ENCODE results near the gene GPRC5B. TPM values are rescaled to one million over a fixed set of nuclear protein-coding genes. Genes with fewer than 3 reads are reported as not detected.

The GPRC5B gene
- polyA plus RNA-seq, 2 of the 4 experiments (the other 2 are of a cell fraction): 12.8 to 19.1 TPM

DNA sequence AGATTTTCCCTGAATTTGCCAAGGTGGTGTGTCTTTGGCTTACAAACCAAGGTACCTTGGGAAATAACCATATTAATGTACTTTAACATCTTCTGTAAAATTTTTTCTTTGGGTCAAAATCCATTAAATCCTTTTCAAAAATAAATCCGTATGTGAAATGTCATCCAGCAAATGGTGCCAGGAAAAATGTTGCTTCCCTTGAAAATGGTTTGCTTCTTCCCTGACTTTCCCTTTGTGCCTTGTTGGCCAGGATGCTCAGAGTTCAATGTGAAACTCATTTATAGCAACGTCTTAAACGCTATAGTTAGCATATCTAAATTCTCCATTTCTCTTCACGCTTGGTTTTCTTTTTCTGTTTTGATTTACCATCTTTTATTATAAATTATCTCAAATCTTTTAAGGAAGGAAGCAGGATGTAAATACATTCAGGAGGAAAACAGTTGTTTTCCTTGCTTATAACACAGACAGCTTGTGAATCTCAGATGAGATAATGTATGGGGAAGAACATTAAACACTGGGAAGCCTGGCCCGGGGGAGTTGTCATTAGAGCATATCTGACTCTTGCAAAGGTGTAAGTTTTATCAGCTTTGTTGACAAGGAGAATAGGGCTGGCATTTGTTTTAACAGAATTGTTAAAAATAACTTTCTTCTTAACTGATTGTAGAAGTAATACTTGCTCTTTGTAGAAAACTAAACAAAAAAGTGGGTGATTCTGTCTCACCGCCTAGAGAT is 42.1 kb downstream of the GPRC5B start:
- ATAC-seq: no peak
- H3K27ac ChIP-seq: no peak overlapping the region
- no peaks in the 10 kb centered on the region for H3K9me3 ChIP-seq
- POLR2A ChIA-PET: no interaction called here
- FAIRE-seq: no peak
- H3K4me1 ChIP-seq: peaks cover 10% of the 10 kb centered on the region
- no peak for DNase-seq (ENCODE audit: low read depth in 1 of 2, low spot score in 1 of 2)
- CTCF ChIA-PET: interaction anchor here (1.3 kb wide), 1 partner anchor 11 kb away, joined by 4 read pairs; no protein-coding TSS in a partner anchor
- H3K4me2 ChIP-seq: no peak overlapping the region
- H3K4me3 ChIP-seq: no peak overlapping the region
- 78% methylated on average over 6 of the region's 6 CpGs for WGBS (ENCODE audit: missing lambda C conversion rate)
- TF ChIP-seq RAD21 (conservative IDR thresholded peaks at IDR 0.05 in 1 of 2, IDR thresholded peaks at IDR 0.05 in 1 of 2) (no peak), CHD2 (IDR thresholded peaks at IDR 0.05; ENCODE audit: low read length, partially characterized antibody) (no peak), POLR2AphosphoS2 (conservative IDR thresholded peaks at IDR 0.05; ENCODE audit: low read length) (no peak), SREBF2 (IDR thresholded peaks at IDR 0.05) (no peak), HOXB13 (CRISPR knock-in tag; IDR thresholded peaks at IDR 0.05; ENCODE audit: low read depth) (no peak), HOXA7 (CRISPR knock-in tag; IDR thresholded peaks at IDR 0.05) (no peak), HEYL (CRISPR knock-in tag; IDR thresholded peaks at IDR 0.05) (no peak), NR3C1 (IDR thresholded peaks at IDR 0.05) (no peak), CEBPB (IDR thresholded peaks at IDR 0.05) (no peak), HDAC2 (IDR thresholded peaks at IDR 0.05) (no peak), NFE2L2 (conservative IDR thresholded peaks at IDR 0.05; ENCODE audit: low read length) (no peak), TFCP2L1 (CRISPR knock-in tag; IDR thresholded peaks at IDR 0.05) (no peak)
- TF ChIP-seq, protein P1, sequence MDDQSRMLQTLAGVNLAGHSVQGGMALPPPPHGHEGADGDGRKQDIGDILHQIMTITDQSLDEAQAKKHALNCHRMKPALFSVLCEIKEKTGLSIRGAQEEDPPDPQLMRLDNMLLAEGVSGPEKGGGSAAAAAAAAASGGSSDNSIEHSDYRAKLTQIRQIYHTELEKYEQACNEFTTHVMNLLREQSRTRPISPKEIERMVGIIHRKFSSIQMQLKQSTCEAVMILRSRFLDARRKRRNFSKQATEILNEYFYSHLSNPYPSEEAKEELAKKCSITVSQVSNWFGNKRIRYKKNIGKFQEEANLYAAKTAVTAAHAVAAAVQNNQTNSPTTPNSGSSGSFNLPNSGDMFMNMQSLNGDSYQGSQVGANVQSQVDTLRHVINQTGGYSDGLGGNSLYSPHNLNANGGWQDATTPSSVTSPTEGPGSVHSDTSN (IDR thresholded peaks at IDR 0.05): no peak
- TF ChIP-seq, protein P2, sequence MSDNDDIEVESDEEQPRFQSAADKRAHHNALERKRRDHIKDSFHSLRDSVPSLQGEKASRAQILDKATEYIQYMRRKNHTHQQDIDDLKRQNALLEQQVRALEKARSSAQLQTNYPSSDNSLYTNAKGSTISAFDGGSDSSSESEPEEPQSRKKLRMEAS (IDR thresholded peaks at IDR 0.05): no peak

DNA sequence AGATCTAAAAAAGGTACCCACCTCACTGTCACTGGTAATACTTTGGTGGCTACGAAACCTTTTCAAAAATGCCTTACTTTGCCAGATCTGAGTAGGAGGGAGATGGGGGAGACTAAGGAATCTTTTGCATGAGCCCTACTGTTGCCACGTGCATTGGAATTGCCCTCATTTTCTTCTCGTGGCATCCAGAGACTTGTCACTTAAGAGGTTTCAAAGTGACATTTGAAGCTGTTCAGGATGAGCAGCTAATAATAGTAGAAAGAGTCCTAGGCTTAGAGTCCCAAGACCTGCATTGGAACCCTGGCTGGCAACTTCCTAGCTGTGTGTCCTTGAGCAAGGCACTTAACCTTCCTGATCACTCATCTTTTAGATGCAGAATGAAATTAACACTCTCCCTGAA is 43.5 kb downstream of the GPRC5B start:
- no peak for DNase-seq (ENCODE audit: low read depth in 1 of 2, low spot score in 1 of 2)
- H3K4me1 ChIP-seq: peaks cover 10% of the 10 kb centered on the region
- H3K27ac ChIP-seq: no peak overlapping the region
- no peak overlapping the region for H3K4me3 ChIP-seq
- ChIA-PET POLR2A (no interaction called here), CTCF (interaction anchor here (0.6 to 1.8 kb wide), 2 partner anchors 10 to 258 kb away, joined by 3 to 4 read pairs; no protein-coding TSS in a partner anchor)
- FAIRE-seq: no peak
- no peak overlapping the region for H3K4me2 ChIP-seq
- 90% methylated on average over 3 of the region's 3 CpGs for WGBS (ENCODE audit: missing lambda C conversion rate)
- TF ChIP-seq HOXB13 (CRISPR knock-in tag; IDR thresholded peaks at IDR 0.05; ENCODE audit: low read depth) (no peak), SMC3 (IDR thresholded peaks at IDR 0.05) (no peak)
- TF ChIP-seq, protein P3, sequence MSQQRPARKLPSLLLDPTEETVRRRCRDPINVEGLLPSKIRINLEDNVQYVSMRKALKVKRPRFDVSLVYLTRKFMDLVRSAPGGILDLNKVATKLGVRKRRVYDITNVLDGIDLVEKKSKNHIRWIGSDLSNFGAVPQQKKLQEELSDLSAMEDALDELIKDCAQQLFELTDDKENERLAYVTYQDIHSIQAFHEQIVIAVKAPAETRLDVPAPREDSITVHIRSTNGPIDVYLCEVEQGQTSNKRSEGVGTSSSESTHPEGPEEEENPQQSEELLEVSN (IDR thresholded peaks at IDR 0.05; ENCODE audit: borderline replicate concordance, low read depth): no peak
- no peak for ATAC-seq
- no peaks in the 10 kb centered on the region for H3K9me3 ChIP-seq

DNA sequence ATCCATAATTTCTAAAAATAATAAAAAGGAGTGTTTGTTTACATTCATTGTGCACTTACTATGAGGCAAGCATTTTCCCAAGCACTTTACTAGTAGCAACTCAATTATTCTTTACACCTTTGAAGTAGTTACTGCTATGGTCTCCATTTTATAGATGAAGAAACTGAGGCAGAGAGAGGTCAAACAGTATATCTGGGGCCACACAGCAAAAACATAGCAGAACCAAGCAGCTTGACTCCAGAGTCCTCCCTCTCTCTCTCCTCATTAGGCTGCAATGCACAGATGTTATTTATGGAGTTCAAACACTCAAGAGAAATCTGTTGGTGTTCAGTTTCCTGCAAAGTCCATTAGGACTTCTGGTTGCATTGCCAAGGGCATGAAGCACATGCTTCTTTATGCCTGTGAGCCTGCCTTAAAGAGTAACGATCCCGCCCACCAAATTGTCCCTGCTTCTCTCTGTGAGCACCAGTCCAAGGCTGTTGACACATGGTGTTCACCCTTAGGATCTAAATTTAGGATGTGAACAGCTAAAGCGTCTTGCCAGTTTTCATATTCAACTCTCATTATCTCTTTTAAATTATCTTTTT is 44.0 kb downstream of the GPRC5B start:
- Histone ChIP-seq H3K4me1 (peaks cover 9% of the 10 kb centered on the region), H3K27ac (no peak overlapping the region), H3K9me3 (no peaks in the 10 kb centered on the region), H3K4me3 (no peak overlapping the region), H3K4me2 (no peak overlapping the region)
- ATAC-seq: no peak
- TF ChIP-seq ESRRA (IDR thresholded peaks at IDR 0.05; ENCODE audit: borderline replicate concordance, low read length) (no peak), GATA3 (IDR thresholded peaks at IDR 0.05; ENCODE audit: borderline replicate concordance) (no peak), JUNB (IDR thresholded peaks at IDR 0.05) (no peak), TFCP2L1 (CRISPR knock-in tag; IDR thresholded peaks at IDR 0.05) (no peak), CHD2 (IDR thresholded peaks at IDR 0.05; ENCODE audit: low read length, partially characterized antibody) (no peak), MAFK (IDR thresholded peaks at IDR 0.05; ENCODE audit: partially characterized antibody) (no peak), PHF8 (IDR thresholded peaks at IDR 0.05; ENCODE audit: borderline replicate concordance, low read depth) (no peak)
- TF ChIP-seq, protein P3 (IDR thresholded peaks at IDR 0.05; ENCODE audit: borderline replicate concordance, low read depth): no peak
- TF ChIP-seq, protein P4, sequence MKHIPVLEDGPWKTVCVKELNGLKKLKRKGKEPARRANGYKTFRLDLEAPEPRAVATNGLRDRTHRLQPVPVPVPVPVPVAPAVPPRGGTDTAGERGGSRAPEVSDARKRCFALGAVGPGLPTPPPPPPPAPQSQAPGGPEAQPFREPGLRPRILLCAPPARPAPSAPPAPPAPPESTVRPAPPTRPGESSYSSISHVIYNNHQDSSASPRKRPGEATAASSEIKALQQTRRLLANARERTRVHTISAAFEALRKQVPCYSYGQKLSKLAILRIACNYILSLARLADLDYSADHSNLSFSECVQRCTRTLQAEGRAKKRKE (CRISPR knock-in tag; IDR thresholded peaks at IDR 0.05; ENCODE audit: low read depth): no peak
- TF ChIP-seq, protein P5, sequence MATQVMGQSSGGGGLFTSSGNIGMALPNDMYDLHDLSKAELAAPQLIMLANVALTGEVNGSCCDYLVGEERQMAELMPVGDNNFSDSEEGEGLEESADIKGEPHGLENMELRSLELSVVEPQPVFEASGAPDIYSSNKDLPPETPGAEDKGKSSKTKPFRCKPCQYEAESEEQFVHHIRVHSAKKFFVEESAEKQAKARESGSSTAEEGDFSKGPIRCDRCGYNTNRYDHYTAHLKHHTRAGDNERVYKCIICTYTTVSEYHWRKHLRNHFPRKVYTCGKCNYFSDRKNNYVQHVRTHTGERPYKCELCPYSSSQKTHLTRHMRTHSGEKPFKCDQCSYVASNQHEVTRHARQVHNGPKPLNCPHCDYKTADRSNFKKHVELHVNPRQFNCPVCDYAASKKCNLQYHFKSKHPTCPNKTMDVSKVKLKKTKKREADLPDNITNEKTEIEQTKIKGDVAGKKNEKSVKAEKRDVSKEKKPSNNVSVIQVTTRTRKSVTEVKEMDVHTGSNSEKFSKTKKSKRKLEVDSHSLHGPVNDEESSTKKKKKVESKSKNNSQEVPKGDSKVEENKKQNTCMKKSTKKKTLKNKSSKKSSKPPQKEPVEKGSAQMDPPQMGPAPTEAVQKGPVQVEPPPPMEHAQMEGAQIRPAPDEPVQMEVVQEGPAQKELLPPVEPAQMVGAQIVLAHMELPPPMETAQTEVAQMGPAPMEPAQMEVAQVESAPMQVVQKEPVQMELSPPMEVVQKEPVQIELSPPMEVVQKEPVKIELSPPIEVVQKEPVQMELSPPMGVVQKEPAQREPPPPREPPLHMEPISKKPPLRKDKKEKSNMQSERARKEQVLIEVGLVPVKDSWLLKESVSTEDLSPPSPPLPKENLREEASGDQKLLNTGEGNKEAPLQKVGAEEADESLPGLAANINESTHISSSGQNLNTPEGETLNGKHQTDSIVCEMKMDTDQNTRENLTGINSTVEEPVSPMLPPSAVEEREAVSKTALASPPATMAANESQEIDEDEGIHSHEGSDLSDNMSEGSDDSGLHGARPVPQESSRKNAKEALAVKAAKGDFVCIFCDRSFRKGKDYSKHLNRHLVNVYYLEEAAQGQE (IDR thresholded peaks at IDR 0.05): no peak
- TF ChIP-seq, protein P1 (IDR thresholded peaks at IDR 0.05): no peak
- CTCF ChIA-PET: interaction anchor here (1.8 kb wide), 1 partner anchor 10 kb away, joined by 4 read pairs; no protein-coding TSS in a partner anchor
- no peak for FAIRE-seq
- POLR2A ChIA-PET: no interaction called here
- DNase-seq (ENCODE audit: low read depth in 1 of 2, low spot score in 1 of 2): no peak
- 84% methylated on average over 3 of the region's 3 CpGs for WGBS (ENCODE audit: missing lambda C conversion rate)
